ENCODE data around the gene DSCAM.

Gene DSCAM

GRCh38 chr21:40253112-40253511, 593.8 kb downstream of the DSCAM start:
- Mint-ChIP-seq H3K4me1 (ENCODE audit: low read depth in 2 of 2) (no peaks in the 10 kb centered on the region), H3K27ac (no peak overlapping the region), H3K27me3 (no peaks in the 10 kb centered on the region), H3K9me3 (peaks cover 22 to 23% of the 10 kb centered on the region in 2 donors), H3K4me3 (no peak overlapping the region), H3K36me3 (ENCODE audit: insufficient read depth) (no peaks in the 10 kb centered on the region)
- DNase-seq (no peak), ATAC-seq (replicated peaks) (no peak)

- ATAC-seq (replicated peaks) (no peak), DNase-seq (no peak)
- H3K27me3 Mint-ChIP-seq: no peaks in the 10 kb centered on the region
- peaks cover 19 to 23% of the 10 kb centered on the region in 2 donors for H3K9me3 Mint-ChIP-seq
- no peak overlapping the region for H3K27ac Mint-ChIP-seq
- no peaks in the 10 kb centered on the region for H3K36me3 Mint-ChIP-seq (ENCODE audit: insufficient read depth)
- no peaks in the 10 kb centered on the region for H3K4me1 Mint-ChIP-seq (ENCODE audit: low read depth in 2 of 2)
- no peak overlapping the region for H3K4me3 Mint-ChIP-seq
Observed at GRCh38 chr21:40250514-40251294, 596.3 kb downstream of the DSCAM start.

- Mint-ChIP-seq H3K27ac (no peak overlapping the region), H3K4me1 (ENCODE audit: low read depth in 2 of 2) (no peaks in the 10 kb centered on the region), H3K36me3 (ENCODE audit: insufficient read depth) (no peaks in the 10 kb centered on the region), H3K9me3 (peaks cover 16 to 21% of the 10 kb centered on the region in 2 donors), H3K27me3 (no peaks in the 10 kb centered on the region), H3K4me3 (no peak overlapping the region)
- no peak for DNase-seq
- ATAC-seq (replicated peaks): no peak
Observed at GRCh38 chr21:40244981-40245380, 602.0 kb downstream of the DSCAM start.

GRCh38 chr21:40243685-40244084, 603.3 kb downstream of the DSCAM start:
- Mint-ChIP-seq H3K36me3 (ENCODE audit: insufficient read depth) (no peaks in the 10 kb centered on the region), H3K9me3 (peaks cover 17 to 18% of the 10 kb centered on the region in 2 donors), H3K4me1 (ENCODE audit: low read depth in 2 of 2) (no peaks in the 10 kb centered on the region), H3K4me3 (no peak overlapping the region), H3K27ac (no peak overlapping the region), H3K27me3 (no peaks in the 10 kb centered on the region)
- DNase-seq: no peak
- no peak for ATAC-seq (replicated peaks)

- Mint-ChIP-seq H3K27me3 (no peaks in the 10 kb centered on the region), H3K36me3 (ENCODE audit: insufficient read depth) (no peaks in the 10 kb centered on the region), H3K9me3 (peaks cover 12 to 18% of the 10 kb centered on the region in 2 donors), H3K4me3 (no peak overlapping the region), H3K4me1 (ENCODE audit: low read depth in 2 of 2) (no peaks in the 10 kb centered on the region), H3K27ac (no peak overlapping the region)
- ATAC-seq (replicated peaks) (no peak), DNase-seq (no peak)
Observed at GRCh38 chr21:40242586-40243265, 604.2 kb downstream of the DSCAM start.

- DNase-seq (no peak), ATAC-seq (replicated peaks) (no peak)
- Mint-ChIP-seq H3K27me3 (no peaks in the 10 kb centered on the region), H3K9me3 (peaks cover 8 to 11% of the 10 kb centered on the region in 2 donors), H3K4me3 (no peak overlapping the region), H3K4me1 (ENCODE audit: low read depth in 2 of 2) (no peaks in the 10 kb centered on the region), H3K36me3 (ENCODE audit: insufficient read depth) (no peaks in the 10 kb centered on the region), H3K27ac (no peak overlapping the region)
Observed at GRCh38 chr21:40235528-40235927, 611.4 kb downstream of the DSCAM start.

- Mint-ChIP-seq H3K4me3 (no peak overlapping the region), H3K27me3 (no peaks in the 10 kb centered on the region), H3K9me3 (peaks cover 0 to 4% of the 10 kb centered on the region in 2 donors), H3K4me1 (ENCODE audit: low read depth in 2 of 2) (no peaks in the 10 kb centered on the region), H3K36me3 (ENCODE audit: insufficient read depth) (no peaks in the 10 kb centered on the region), H3K27ac (no peak overlapping the region)
- ATAC-seq (replicated peaks) (no peak), DNase-seq (no peak)
Observed at GRCh38 chr21:40231979-40232378, 615.0 kb downstream of the DSCAM start.

GRCh38 chr21:40227096-40227495, 619.9 kb downstream of the DSCAM start:
- Mint-ChIP-seq H3K4me1 (ENCODE audit: low read depth in 2 of 2) (no peaks in the 10 kb centered on the region), H3K27me3 (no peaks in the 10 kb centered on the region), H3K9me3 (peaks cover 10% of the 10 kb centered on the region in 2 donors), H3K27ac (no peak overlapping the region), H3K4me3 (no peak overlapping the region), H3K36me3 (ENCODE audit: insufficient read depth) (no peaks in the 10 kb centered on the region)
- ATAC-seq (replicated peaks) (no peak), DNase-seq (no peak)

- DNase-seq: no peak
- no peak overlapping the region for H3K27ac Mint-ChIP-seq
- H3K36me3 Mint-ChIP-seq (ENCODE audit: insufficient read depth): no peaks in the 10 kb centered on the region
- no peak overlapping the region for H3K4me3 Mint-ChIP-seq
- no peaks in the 10 kb centered on the region for H3K4me1 Mint-ChIP-seq (ENCODE audit: low read depth in 2 of 2)
- no peaks in the 10 kb centered on the region for H3K27me3 Mint-ChIP-seq
- H3K9me3 Mint-ChIP-seq: no peaks in the 10 kb centered on the region
- no peak for ATAC-seq (replicated peaks)
Observed at GRCh38 chr21:40215941-40216340, 631.0 kb downstream of the DSCAM start.

GRCh38 chr21:40210251-40210650, 636.7 kb downstream of the DSCAM start:
- no peak for ATAC-seq (replicated peaks)
- Mint-ChIP-seq H3K27me3 (no peaks in the 10 kb centered on the region), H3K4me3 (no peak overlapping the region), H3K27ac (no peak overlapping the region), H3K36me3 (ENCODE audit: insufficient read depth) (no peaks in the 10 kb centered on the region), H3K4me1 (ENCODE audit: low read depth in 2 of 2) (no peaks in the 10 kb centered on the region), H3K9me3 (no peaks in the 10 kb centered on the region)
- no peak for DNase-seq

GRCh38 chr21:40208948-40209345, 638.0 kb downstream of the DSCAM start:
- no peak for ATAC-seq (replicated peaks)
- Mint-ChIP-seq H3K9me3 (no peaks in the 10 kb centered on the region), H3K4me3 (no peak overlapping the region), H3K4me1 (ENCODE audit: low read depth in 2 of 2) (no peaks in the 10 kb centered on the region), H3K27me3 (no peaks in the 10 kb centered on the region), H3K27ac (no peak overlapping the region), H3K36me3 (ENCODE audit: insufficient read depth) (no peaks in the 10 kb centered on the region)
- DNase-seq: no peak

- DNase-seq (no peak), ATAC-seq (replicated peaks) (no peak)
- Mint-ChIP-seq H3K27ac (no peak overlapping the region), H3K27me3 (no peaks in the 10 kb centered on the region), H3K4me3 (no peak overlapping the region), H3K4me1 (ENCODE audit: low read depth in 2 of 2) (no peaks in the 10 kb centered on the region), H3K36me3 (ENCODE audit: insufficient read depth) (no peaks in the 10 kb centered on the region), H3K9me3 (no peaks in the 10 kb centered on the region)
Observed at GRCh38 chr21:40208206-40208947, 638.6 kb downstream of the DSCAM start.

- Mint-ChIP-seq H3K27me3 (no peaks in the 10 kb centered on the region), H3K36me3 (ENCODE audit: insufficient read depth) (no peaks in the 10 kb centered on the region), H3K27ac (no peak overlapping the region), H3K4me1 (ENCODE audit: low read depth in 2 of 2) (no peaks in the 10 kb centered on the region), H3K9me3 (peaks cover 7 to 9% of the 10 kb centered on the region in 2 donors), H3K4me3 (no peak overlapping the region)
- no peak for DNase-seq
- ATAC-seq (replicated peaks): no peak
Observed at GRCh38 chr21:40200946-40201345, 646.0 kb downstream of the DSCAM start.

GRCh38 chr21:40200126-40200525, 646.8 kb downstream of the DSCAM start:
- peaks cover 7 to 9% of the 10 kb centered on the region in 2 donors for H3K9me3 Mint-ChIP-seq
- no peak for ATAC-seq (replicated peaks)
- no peaks in the 10 kb centered on the region for H3K27me3 Mint-ChIP-seq
- H3K27ac Mint-ChIP-seq: no peak overlapping the region
- H3K4me1 Mint-ChIP-seq (ENCODE audit: low read depth in 2 of 2): no peaks in the 10 kb centered on the region
- DNase-seq: no peak
- no peaks in the 10 kb centered on the region for H3K36me3 Mint-ChIP-seq (ENCODE audit: insufficient read depth)
- no peak overlapping the region for H3K4me3 Mint-ChIP-seq

Measured in effector memory CD8-positive, alpha-beta T cell (primary cell).